ENCODE results near the gene SH3PXD2A. TPM values are rescaled to one million over a fixed set of nuclear protein-coding genes. Genes with fewer than 3 reads are reported as not detected.

The SH3PXD2A gene
- total and polyA plus RNA-seq, 10 donors = 2.6 to 50.0 (median 35.2) TPM

- WGBS, 5 donors = 82 to 93% (median 85%) methylated on average over 6 of the region's 6 CpGs
- H3K27me3 ChIP-seq (replicated peaks in 1 of 7) = no peaks in the 10 kb centered on the region
- DNase-seq = no peak
- no peak for TF ChIP-seq CTCF (IDR thresholded peaks at IDR 0.05 in 8 of 11, conservative IDR thresholded peaks at IDR 0.05 in 3 of 11)
- no peak for TF ChIP-seq POLR2A (IDR thresholded peaks at IDR 0.05)
- no peak for TF ChIP-seq POLR2AphosphoS5 (IDR thresholded peaks at IDR 0.05)
- H3K4me3 ChIP-seq = no peak overlapping the region
- H3K27ac ChIP-seq = no peak overlapping the region
- H3K36me3 ChIP-seq = peaks cover 0 to 22% (median 2%) of the 10 kb centered on the region in 6 donors
- peaks cover 0 to 10% (median 4%) of the 10 kb centered on the region in 6 donors for H3K4me1 ChIP-seq
- intact Hi-C loops (cut with DNase I; ENCODE audit: low total_unique reads) = loop anchor here (5.0 kb wide), 1 partner anchor 90 kb away; no protein-coding TSS in a partner anchor
- no peaks in the 10 kb centered on the region for H3K9me3 ChIP-seq
Observed at GRCh38 chr10:103597003-103597402, 258.4 kb downstream of the SH3PXD2A start.

GRCh38 chr10:103595933-103596726 lies 259.2 kb downstream of the SH3PXD2A start:
- H3K27me3 ChIP-seq (replicated peaks in 1 of 7) = no peaks in the 10 kb centered on the region
- peaks cover 0 to 10% (median 4%) of the 10 kb centered on the region in 6 donors for H3K4me1 ChIP-seq
- H3K9me3 ChIP-seq = no peaks in the 10 kb centered on the region
- no peak overlapping the region for H3K27ac ChIP-seq
- no peak overlapping the region for H3K4me3 ChIP-seq
- TF ChIP-seq POLR2AphosphoS5 (IDR thresholded peaks at IDR 0.05) (no peak), POLR2A (IDR thresholded peaks at IDR 0.05) (no peak), CTCF (IDR thresholded peaks at IDR 0.05 in 8 of 11, conservative IDR thresholded peaks at IDR 0.05 in 3 of 11) (no peak)
- no peak for DNase-seq
- H3K36me3 ChIP-seq = peaks cover 0 to 13% (median 0%) of the 10 kb centered on the region in 6 donors
- intact Hi-C loops (cut with DNase I; ENCODE audit: low total_unique reads) = loop anchor here (5.0 kb wide), 1 partner anchor 91 kb away; no protein-coding TSS in a partner anchor
- 79 to 99% (median 91%) methylated on average over 2 to 4 of the region's 4 CpGs for WGBS, 5 donors

GRCh38 chr10:103593022-103593570 lies 262.3 kb downstream of the SH3PXD2A start:
- intact Hi-C loops (cut with DNase I; ENCODE audit: low total_unique reads) = no loop called here

More at GRCh38 chr10:103593022-103593570, 262.3 kb downstream of the SH3PXD2A start:
- no peak for DNase-seq
- Histone ChIP-seq H3K27ac (no peak overlapping the region), H3K4me1 (no peaks in the 10 kb centered on the region), H3K4me3 (no peak overlapping the region), H3K36me3 (peaks cover 0 to 2% (median 0%) of the 10 kb centered on the region in 6 donors), H3K27me3 (replicated peaks in 1 of 7) (no peaks in the 10 kb centered on the region), H3K9me3 (no peaks in the 10 kb centered on the region)
- TF ChIP-seq POLR2AphosphoS5 (IDR thresholded peaks at IDR 0.05) (peak in 1 of 3 donors; percentile 9), POLR2A (IDR thresholded peaks at IDR 0.05) (no peak), CTCF (IDR thresholded peaks at IDR 0.05 in 8 of 11, conservative IDR thresholded peaks at IDR 0.05 in 3 of 11) (peak in 2 of 11 experiments; percentile 14 to 15)
- WGBS, 5 donors = 63 to 83% (median 80%) methylated on average over 3 of the region's 3 CpGs
